Measurements from ENCODE around the gene KRT13.

The KRT13 gene

GRCh38 chr17:41464173-41464572 lies 41.2 kb downstream of the KRT13 start:
- no peak for TF ChIP-seq CTCF (IDR thresholded peaks at IDR 0.05; ENCODE audit: extremely low read depth, missing control alignments)
- DNase-seq (ENCODE audit: low spot score) = no peak

GRCh38 chr17:41463746-41464145 lies 41.7 kb downstream of the KRT13 start:
- TF ChIP-seq CTCF (IDR thresholded peaks at IDR 0.05; ENCODE audit: extremely low read depth, missing control alignments) = no peak
- DNase-seq (ENCODE audit: low spot score) = no peak

GRCh38 chr17:41462705-41463104 lies 42.7 kb downstream of the KRT13 start:
- no peak for TF ChIP-seq CTCF (IDR thresholded peaks at IDR 0.05; ENCODE audit: extremely low read depth, missing control alignments)

GRCh38 chr17:41457676-41458075 lies 47.7 kb downstream of the KRT13 start:
- TF ChIP-seq CTCF (IDR thresholded peaks at IDR 0.05; ENCODE audit: extremely low read depth, missing control alignments) = no peak
- no peak for DNase-seq (ENCODE audit: low spot score)

More at GRCh38 chr17:41462705-41463104, 42.7 kb downstream of the KRT13 start:
- DNase-seq (ENCODE audit: low spot score) = no peak

- no peak for TF ChIP-seq CTCF (IDR thresholded peaks at IDR 0.05; ENCODE audit: extremely low read depth, missing control alignments)
- DNase-seq (ENCODE audit: low spot score) = no peak
Measured at GRCh38 chr17:41456204-41456603, 49.2 kb downstream of the KRT13 start.

- no peak for DNase-seq (ENCODE audit: low spot score)
- TF ChIP-seq CTCF (IDR thresholded peaks at IDR 0.05; ENCODE audit: extremely low read depth, missing control alignments) = no peak
Measured at GRCh38 chr17:41455236-41455635, 50.2 kb downstream of the KRT13 start.

- DNase-seq (ENCODE audit: low spot score) = no peak
- no peak for TF ChIP-seq CTCF (IDR thresholded peaks at IDR 0.05; ENCODE audit: extremely low read depth, missing control alignments)
Measured at GRCh38 chr17:41453066-41453465, 52.3 kb downstream of the KRT13 start.
